HL-60 (cell line): Measurements from ENCODE around the gene ZNF496.

ENCODE experiments used
- GABPA ChIP-seq: IDR thresholded peaks from 2 replicates; pipeline ENCODE4 v1.6.1; 2012; ENCODE audit warnings: low read depth
- POLR2AphosphoS5 ChIP-seq: IDR thresholded peaks from 2 replicates; pipeline ENCODE4 v1.6.1; 2012; ENCODE audit warnings: low read depth
- SPI1 ChIP-seq: IDR thresholded peaks from 2 replicates; pipeline ENCODE4 v1.6.1; 2012; ENCODE audit warnings: low read depth, mild to moderate bottlenecking, borderline replicate concordance
- TF ChIP-seq, protein P1 (sequence below): IDR thresholded peaks from one replicate; pipeline ENCODE4 v1.5.1; 2011; ENCODE audit warnings: low read length, control low read depth, inconsistent platforms; ENCODE audit not compliant: insufficient read depth
- TF ChIP-seq, protein P2 (sequence below): IDR thresholded peaks from 2 replicates; pipeline ENCODE4 v1.6.1; 2012; ENCODE audit warnings: low read depth; ENCODE audit not compliant: insufficient replicate concordance

DNA sequence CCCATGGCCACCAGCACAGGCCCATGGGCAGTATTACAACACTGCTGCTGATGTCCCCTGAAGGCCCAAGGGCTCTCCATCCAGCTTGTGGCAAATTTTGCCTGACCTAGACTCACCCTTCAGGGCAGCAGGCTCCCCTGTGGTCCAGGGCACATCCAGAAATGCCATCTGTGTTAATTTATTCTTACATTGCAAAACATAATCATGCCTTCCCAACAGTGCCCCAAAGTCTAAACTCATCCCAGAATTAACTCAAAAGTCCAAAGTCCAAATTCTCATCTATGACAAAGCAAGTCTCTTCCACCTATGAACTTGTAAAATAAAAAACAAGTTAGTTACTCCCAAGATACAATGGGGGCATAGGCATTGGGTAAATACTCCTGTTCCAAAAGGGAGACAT lies 62.5 kb downstream of the ZNF496 start:
- TF ChIP-seq POLR2AphosphoS5, result no peak
- TF ChIP-seq, protein P1, sequence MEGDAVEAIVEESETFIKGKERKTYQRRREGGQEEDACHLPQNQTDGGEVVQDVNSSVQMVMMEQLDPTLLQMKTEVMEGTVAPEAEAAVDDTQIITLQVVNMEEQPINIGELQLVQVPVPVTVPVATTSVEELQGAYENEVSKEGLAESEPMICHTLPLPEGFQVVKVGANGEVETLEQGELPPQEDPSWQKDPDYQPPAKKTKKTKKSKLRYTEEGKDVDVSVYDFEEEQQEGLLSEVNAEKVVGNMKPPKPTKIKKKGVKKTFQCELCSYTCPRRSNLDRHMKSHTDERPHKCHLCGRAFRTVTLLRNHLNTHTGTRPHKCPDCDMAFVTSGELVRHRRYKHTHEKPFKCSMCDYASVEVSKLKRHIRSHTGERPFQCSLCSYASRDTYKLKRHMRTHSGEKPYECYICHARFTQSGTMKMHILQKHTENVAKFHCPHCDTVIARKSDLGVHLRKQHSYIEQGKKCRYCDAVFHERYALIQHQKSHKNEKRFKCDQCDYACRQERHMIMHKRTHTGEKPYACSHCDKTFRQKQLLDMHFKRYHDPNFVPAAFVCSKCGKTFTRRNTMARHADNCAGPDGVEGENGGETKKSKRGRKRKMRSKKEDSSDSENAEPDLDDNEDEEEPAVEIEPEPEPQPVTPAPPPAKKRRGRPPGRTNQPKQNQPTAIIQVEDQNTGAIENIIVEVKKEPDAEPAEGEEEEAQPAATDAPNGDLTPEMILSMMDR, result no peak
- no peak for TF ChIP-seq SPI1
- TF ChIP-seq, protein P2, sequence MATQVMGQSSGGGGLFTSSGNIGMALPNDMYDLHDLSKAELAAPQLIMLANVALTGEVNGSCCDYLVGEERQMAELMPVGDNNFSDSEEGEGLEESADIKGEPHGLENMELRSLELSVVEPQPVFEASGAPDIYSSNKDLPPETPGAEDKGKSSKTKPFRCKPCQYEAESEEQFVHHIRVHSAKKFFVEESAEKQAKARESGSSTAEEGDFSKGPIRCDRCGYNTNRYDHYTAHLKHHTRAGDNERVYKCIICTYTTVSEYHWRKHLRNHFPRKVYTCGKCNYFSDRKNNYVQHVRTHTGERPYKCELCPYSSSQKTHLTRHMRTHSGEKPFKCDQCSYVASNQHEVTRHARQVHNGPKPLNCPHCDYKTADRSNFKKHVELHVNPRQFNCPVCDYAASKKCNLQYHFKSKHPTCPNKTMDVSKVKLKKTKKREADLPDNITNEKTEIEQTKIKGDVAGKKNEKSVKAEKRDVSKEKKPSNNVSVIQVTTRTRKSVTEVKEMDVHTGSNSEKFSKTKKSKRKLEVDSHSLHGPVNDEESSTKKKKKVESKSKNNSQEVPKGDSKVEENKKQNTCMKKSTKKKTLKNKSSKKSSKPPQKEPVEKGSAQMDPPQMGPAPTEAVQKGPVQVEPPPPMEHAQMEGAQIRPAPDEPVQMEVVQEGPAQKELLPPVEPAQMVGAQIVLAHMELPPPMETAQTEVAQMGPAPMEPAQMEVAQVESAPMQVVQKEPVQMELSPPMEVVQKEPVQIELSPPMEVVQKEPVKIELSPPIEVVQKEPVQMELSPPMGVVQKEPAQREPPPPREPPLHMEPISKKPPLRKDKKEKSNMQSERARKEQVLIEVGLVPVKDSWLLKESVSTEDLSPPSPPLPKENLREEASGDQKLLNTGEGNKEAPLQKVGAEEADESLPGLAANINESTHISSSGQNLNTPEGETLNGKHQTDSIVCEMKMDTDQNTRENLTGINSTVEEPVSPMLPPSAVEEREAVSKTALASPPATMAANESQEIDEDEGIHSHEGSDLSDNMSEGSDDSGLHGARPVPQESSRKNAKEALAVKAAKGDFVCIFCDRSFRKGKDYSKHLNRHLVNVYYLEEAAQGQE, result no peak
- TF ChIP-seq GABPA, result no peak
